CD4-positive, alpha-beta T cell (primary cell): ENCODE data around the gene ZGLP1. TPM values are rescaled to one million over a fixed set of nuclear protein-coding genes. Genes with fewer than 3 reads are reported as not detected.
A peak's percentile ranks its signal among the peaks of the same experiment; 100 is the strongest.

ENCODE experiments used
- ATAC-seq: fragments of 200-7000 bp; cut with Tn5 transposase; one replicate; pipeline ENCODE4 v1.10.0; 2022; ENCODE audit warnings: mild to moderate bottlenecking; ENCODE audit not compliant: poor library complexity
- CTCF ChIA-PET: fragments of 350-600 bp; sonication (Branson Sonifier 250); formaldehyde crosslinking; loops from one replicate; lab custom pipeline; 2021; ENCODE audit warnings: antibody characterized with exemption, inconsistent platforms; lab: Charles Lee
- POLR2A ChIA-PET: fragments of 350-600 bp; sonication (Branson Sonifier 250); formaldehyde crosslinking; loops from one replicate; lab custom pipeline; 2021; ENCODE audit warnings: antibody characterized with exemption, inconsistent platforms; lab: Charles Lee
- DNase-seq, 14 experiments: peaks; one replicate each; pipeline ENCODE4 v3.0.0-alpha.2; 2013 to 2020; ENCODE audit warnings: mixed read lengths in 2 of 14
- H3K27ac ChIP-seq, 2 donors: one replicate each; pipeline versions ENCODE4 v1.5.1 to v1.7.0; 2013; ENCODE audit warnings: low read length in 2 of 2, low read depth in 1 of 2, mild to moderate bottlenecking in 1 of 2
- H3K27me3 ChIP-seq, 2 experiments: 1 replicate in 1 of 2; 2 replicates in 1 of 2; pipeline versions ENCODE4 v1.6.1 to v1.7.0; 2013; ENCODE audit warnings: low read length in 2 of 2, control low read depth in 1 of 2, mild to moderate bottlenecking in 1 of 2, moderate library complexity in 1 of 2; ENCODE audit not compliant: insufficient read depth in 2 of 2, control insufficient read depth in 1 of 2
- H3K36me3 ChIP-seq: one replicate; pipeline ENCODE4 v1.6.1; 2013; ENCODE audit warnings: low read length, control low read depth; ENCODE audit not compliant: insufficient read depth
- H3K4me1 ChIP-seq: one replicate; pipeline ENCODE4 v1.6.1; 2013; ENCODE audit warnings: low read length, control low read depth; ENCODE audit not compliant: insufficient read depth
- H3K4me3 ChIP-seq: one replicate; pipeline ENCODE4 v1.5.1; 2013; ENCODE audit warnings: mild to moderate bottlenecking, low read length, moderate library complexity
- H3K9me3 ChIP-seq, 2 experiments: 1 replicate in 1 of 2; 2 replicates in 1 of 2; pipeline versions ENCODE4 v1.6.1 to v1.7.0; 2013; ENCODE audit warnings: low read length in 2 of 2, mild to moderate bottlenecking in 2 of 2, control low read depth in 1 of 2, moderate library complexity in 1 of 2; ENCODE audit not compliant: control insufficient read depth in 1 of 2, insufficient read depth in 1 of 2
- H3K27ac Mint-ChIP-seq: one replicate; pipeline ENCODE4 v1.8.0; 2020; ENCODE audit warnings: mixed read lengths
- H3K27me3 Mint-ChIP-seq: one replicate; pipeline ENCODE4 v1.8.0; 2021; ENCODE audit warnings: mixed read lengths
- H3K36me3 Mint-ChIP-seq: one replicate; pipeline ENCODE4 v1.8.0; 2021; ENCODE audit warnings: low read depth, mixed read lengths
- H3K4me1 Mint-ChIP-seq: one replicate; pipeline ENCODE4 v1.8.0; 2021; ENCODE audit warnings: low read depth, mixed read lengths
- H3K4me3 Mint-ChIP-seq: one replicate; pipeline ENCODE4 v1.8.0; 2020; ENCODE audit warnings: mild to moderate bottlenecking, mixed read lengths
- H3K9me3 Mint-ChIP-seq: one replicate; pipeline ENCODE4 v1.8.0; 2020; ENCODE audit warnings: mixed read lengths
- intact Hi-C, 2 experiments: fragments of 100-400 bp; cut with DNase I in 1 of 2; cut with micrococcal nuclease in 1 of 2; formaldehyde crosslinking; loops; one replicate each; pipeline versions ENCODE4 v1.15.1 to v1.9.0; 2023 to 2025; cut with DNase I, micrococcal nuclease
- total RNA-seq, 174 experiments: library from RNA in 2 of 174; stranded (reverse) in 2 of 174; gene quantifications; one replicate each; pipeline ENCODE4 v1.2.3 and lab custom pipeline; 2021 to 2026
- TF ChIP-seq, protein P1 (sequence below): fragments of 200-600 bp; IDR thresholded peaks from one replicate; pipeline ENCODE4 v1.8.0; 2022; ENCODE audit warnings: antibody characterized with exemption, mild to moderate bottlenecking

ZGLP1 gene
- total RNA-seq, 2 experiments from 2014 or later, result 1.6 to 2.6 TPM

DNA sequence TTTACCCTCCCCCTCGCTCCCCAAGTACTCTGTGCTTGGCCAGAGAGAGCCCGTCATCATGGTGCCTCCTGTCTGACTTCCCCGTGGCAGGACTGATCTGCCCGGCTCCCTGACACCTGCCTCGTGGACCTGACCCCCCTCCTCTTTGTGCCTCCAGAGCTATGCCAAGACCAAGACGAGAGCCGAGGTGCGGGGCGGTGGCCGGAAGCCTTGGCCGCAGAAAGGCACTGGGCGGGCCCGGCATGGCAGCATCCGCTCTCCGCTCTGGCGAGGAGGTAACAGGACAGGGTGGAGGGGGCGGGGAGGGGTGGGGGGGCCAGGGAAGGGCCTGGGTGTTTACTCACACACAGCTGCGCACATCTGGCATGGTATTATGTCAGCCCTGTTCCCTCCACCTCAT, 53.1 kb downstream of the ZGLP1 start:
- ATAC-seq (no peak), DNase-seq (no peak)
- intact Hi-C loops, result loop anchor here in 1 of 2 experiments (10.0 kb wide), 1 partner anchor 422 kb away; the partner anchor contains the start of gene PIN1
- ChIA-PET POLR2A (interaction anchor here (0.9 kb wide), 1 partner anchor 132 kb away, joined by 3 read pairs; no protein-coding TSS in a partner anchor), CTCF (no interaction called here)
- Mint-ChIP-seq H3K27ac (no peak overlapping the region), H3K4me1 (peaks cover 27% of the 10 kb centered on the region), H3K9me3 (no peaks in the 10 kb centered on the region), H3K36me3 (peaks cover 70% of the 10 kb centered on the region), H3K27me3 (no peaks in the 10 kb centered on the region), H3K4me3 (peak overlapping the region; percentile 7)
- no peak overlapping the region for H3K4me3 ChIP-seq
- H3K27ac ChIP-seq, result no peak overlapping the region
- TF ChIP-seq, protein P1, sequence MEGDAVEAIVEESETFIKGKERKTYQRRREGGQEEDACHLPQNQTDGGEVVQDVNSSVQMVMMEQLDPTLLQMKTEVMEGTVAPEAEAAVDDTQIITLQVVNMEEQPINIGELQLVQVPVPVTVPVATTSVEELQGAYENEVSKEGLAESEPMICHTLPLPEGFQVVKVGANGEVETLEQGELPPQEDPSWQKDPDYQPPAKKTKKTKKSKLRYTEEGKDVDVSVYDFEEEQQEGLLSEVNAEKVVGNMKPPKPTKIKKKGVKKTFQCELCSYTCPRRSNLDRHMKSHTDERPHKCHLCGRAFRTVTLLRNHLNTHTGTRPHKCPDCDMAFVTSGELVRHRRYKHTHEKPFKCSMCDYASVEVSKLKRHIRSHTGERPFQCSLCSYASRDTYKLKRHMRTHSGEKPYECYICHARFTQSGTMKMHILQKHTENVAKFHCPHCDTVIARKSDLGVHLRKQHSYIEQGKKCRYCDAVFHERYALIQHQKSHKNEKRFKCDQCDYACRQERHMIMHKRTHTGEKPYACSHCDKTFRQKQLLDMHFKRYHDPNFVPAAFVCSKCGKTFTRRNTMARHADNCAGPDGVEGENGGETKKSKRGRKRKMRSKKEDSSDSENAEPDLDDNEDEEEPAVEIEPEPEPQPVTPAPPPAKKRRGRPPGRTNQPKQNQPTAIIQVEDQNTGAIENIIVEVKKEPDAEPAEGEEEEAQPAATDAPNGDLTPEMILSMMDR, result no peak
- peaks cover 32% of the 10 kb centered on the region for H3K4me1 ChIP-seq
- H3K27me3 ChIP-seq, result no peaks in the 10 kb centered on the region
- H3K9me3 ChIP-seq, result no peaks in the 10 kb centered on the region
- H3K36me3 ChIP-seq, result peaks cover 46% of the 10 kb centered on the region

DNA sequence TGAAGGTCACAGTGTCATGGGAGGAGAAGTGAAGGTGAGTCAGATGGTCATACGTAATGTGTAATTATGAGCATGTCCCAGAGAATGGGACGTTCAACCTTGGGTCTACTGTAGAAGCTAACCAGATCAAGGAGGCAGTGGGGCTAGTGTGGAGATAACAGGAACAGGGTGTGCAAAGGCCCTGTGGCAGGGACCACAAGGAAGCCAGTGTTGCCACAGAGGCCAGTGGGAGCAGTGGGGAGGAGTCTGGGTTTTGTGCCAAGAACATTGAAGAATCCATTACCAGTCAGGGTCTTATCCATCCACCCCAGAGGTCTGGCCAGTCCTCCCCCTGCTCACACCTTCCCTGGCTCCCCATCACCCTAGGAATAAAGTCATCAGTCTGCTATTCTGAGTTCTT, 54.3 kb downstream of the ZGLP1 start:
- CTCF ChIA-PET, result no interaction called here
- TF ChIP-seq, protein P1, result no peak
- Mint-ChIP-seq H3K9me3 (no peaks in the 10 kb centered on the region), H3K4me3 (peak overlapping the region; percentile 65), H3K27ac (no peak overlapping the region), H3K27me3 (no peaks in the 10 kb centered on the region), H3K36me3 (peaks cover 70% of the 10 kb centered on the region), H3K4me1 (peaks cover 30% of the 10 kb centered on the region)
- Histone ChIP-seq H3K27ac (no peak overlapping the region), H3K27me3 (no peaks in the 10 kb centered on the region), H3K36me3 (peaks cover 46% of the 10 kb centered on the region), H3K9me3 (no peaks in the 10 kb centered on the region), H3K4me1 (peaks cover 39% of the 10 kb centered on the region), H3K4me3 (no peak overlapping the region)
- POLR2A ChIA-PET, result interaction anchor here (1.0 kb wide), 1 partner anchor 149 kb away, joined by 3 read pairs; the partner anchor contains the start of gene PPAN
- intact Hi-C loops, result loop anchor here in 1 of 2 experiments (10.0 kb wide), 1 partner anchor 421 kb away; the partner anchor contains the start of gene PIN1
- DNase-seq, result no peak
- no peak for ATAC-seq

Other genes starting within 250 kb of the ZGLP1 start
- gene SHFL, start 223.5 kb downstream of the ZGLP1 start, total RNA-seq, result 10 to 100 TPM; 58.5 to 61.7 TPM
- under 1 TPM; 0.61 to 0.63 TPM for gene ANGPTL6, start 207.1 kb downstream of the ZGLP1 start, total RNA-seq
- 100 to 1,000 TPM; 119 to 127 TPM for gene PPAN, start 203.5 kb downstream of the ZGLP1 start, total RNA-seq
- gene P2RY11, start 198.1 kb downstream of the ZGLP1 start, total RNA-seq, result 10 to 100 TPM; 88.5 to 93.9 TPM
- gene EIF3G, start 189.9 kb downstream of the ZGLP1 start, total RNA-seq, result 100 to 1,000 TPM; 328 to 343 TPM
- 100 to 1,000 TPM; 159 to 160 TPM for gene DNMT1, start 114.9 kb downstream of the ZGLP1 start, total RNA-seq
- gene S1PR2, start 78.5 kb downstream of the ZGLP1 start, total RNA-seq, result 10 to 100 TPM; 14.6 to 17.2 TPM
- 10 to 100 TPM; 44.6 to 47.3 TPM for gene MRPL4, start 57.6 kb downstream of the ZGLP1 start, total RNA-seq
- gene ICAM1, start 38.7 kb downstream of the ZGLP1 start, total RNA-seq, result 1 to 10 TPM; 7.0 to 7.4 TPM
- gene ICAM4, start 22.9 kb downstream of the ZGLP1 start, total RNA-seq, result under 1 TPM; 0.52 to 0.70 TPM
- not detected for gene ICAM5, start 19.9 kb downstream of the ZGLP1 start, total RNA-seq
- gene FDX2, start 6.2 kb upstream of the ZGLP1 start, total RNA-seq, result 1 to 10 TPM; 1.2 to 1.9 TPM
- 10 to 100 TPM; 20.5 to 21.3 TPM for gene RAVER1, start 23.7 kb upstream of the ZGLP1 start, total RNA-seq
- gene ICAM3, start 29.8 kb upstream of the ZGLP1 start, total RNA-seq, result 100 to 1,000 TPM; 164 to 173 TPM
- 100 to 1,000 TPM; 229 to 253 TPM for gene TYK2, start 70.8 kb upstream of the ZGLP1 start, total RNA-seq
- 100 to 1,000 TPM; 162 to 164 TPM for gene CDC37, start 93.7 kb upstream of the ZGLP1 start, total RNA-seq
- gene PDE4A, start 110.7 kb upstream of the ZGLP1 start, total RNA-seq, result 1 to 10 TPM; 1.5 to 2.1 TPM
- gene KEAP1, start 193.5 kb upstream of the ZGLP1 start, total RNA-seq, result 10 to 100 TPM; 10.5 to 11.6 TPM
- under 1 TPM; 0.55 to 0.92 TPM for gene S1PR5, start 207.6 kb upstream of the ZGLP1 start, total RNA-seq
- 10 to 100 TPM; 81.1 to 84.6 TPM for gene ATG4D, start 234.1 kb upstream of the ZGLP1 start, total RNA-seq